ENCODE results near the gene CLASP1. TPM values are rescaled to one million over a fixed set of nuclear protein-coding genes. Genes with fewer than 3 reads are reported as not detected.
"Not testable (repeated sequence)": the region's sequence is repeated elsewhere in the genome, so short reads cannot be mapped to it uniquely, and the experiment has no call there.

The CLASP1 gene
- total and polyA plus RNA-seq, 3 donors from 2014 or later = 43.8 to 130 (median 103) TPM

DNA sequence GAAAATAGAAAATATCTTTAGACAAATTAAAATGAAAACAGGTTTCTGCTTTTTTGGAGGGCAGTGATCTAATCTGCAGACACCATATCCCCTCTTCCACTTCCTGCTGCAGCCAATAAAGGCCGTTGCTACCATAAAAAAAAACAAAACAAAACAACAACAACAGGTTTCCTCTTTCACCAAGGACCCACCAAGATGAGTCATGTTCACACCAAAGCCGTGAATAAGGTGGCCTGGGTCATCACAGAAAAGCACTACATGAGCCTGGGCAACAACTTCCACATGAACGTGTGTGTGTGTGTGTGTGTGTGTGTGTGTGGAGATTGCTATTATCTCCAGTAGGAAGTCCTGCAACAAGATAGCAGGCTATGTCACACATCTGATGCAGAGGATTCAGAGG, 339.5 kb downstream of the CLASP1 start:
- Histone ChIP-seq H3K9me3 (no peaks in the 10 kb centered on the region), H3K27ac (no peak overlapping the region), H3K27me3 (no peaks in the 10 kb centered on the region), H3K4me3 (no peak overlapping the region), H3K4me1 (no peaks in the 10 kb centered on the region), H3K36me3 (ENCODE audit: low read depth, missing control alignments) (no peaks in the 10 kb centered on the region)
- no peak for DNase-seq
- 26 to 50% methylated on average over 3 of the region's 3 CpGs for WGBS, 2 donors
- no peak for TF ChIP-seq POLR2A (IDR thresholded peaks at IDR 0.05)
- intact Hi-C loops (cut with DNase I; ENCODE audit: low total_unique reads) = no loop called here

DNA sequence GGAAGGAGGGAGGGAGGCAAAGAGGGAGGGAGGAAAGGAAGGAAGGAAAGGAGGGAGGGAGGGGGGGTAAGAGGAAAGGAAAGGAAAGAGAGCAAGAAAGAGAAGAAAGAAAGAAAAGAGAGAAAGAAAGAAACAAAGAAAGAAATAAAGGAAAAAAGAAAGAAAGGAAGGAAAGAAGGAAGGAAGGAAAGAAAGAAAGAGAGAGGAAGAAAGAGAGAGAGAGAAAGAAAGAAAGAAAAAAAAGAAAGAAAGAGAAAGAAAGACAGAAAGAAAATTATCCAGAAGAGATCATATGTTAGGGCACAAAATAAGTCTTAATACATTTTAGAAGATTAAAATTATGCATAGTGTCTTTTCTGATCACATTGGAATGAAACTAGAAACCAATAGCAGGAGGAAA, 339.9 kb downstream of the CLASP1 start:
- intact Hi-C loops (cut with DNase I; ENCODE audit: low total_unique reads) = no loop called here
- no peak for TF ChIP-seq POLR2A (IDR thresholded peaks at IDR 0.05)
- TF ChIP-seq, protein P1, sequence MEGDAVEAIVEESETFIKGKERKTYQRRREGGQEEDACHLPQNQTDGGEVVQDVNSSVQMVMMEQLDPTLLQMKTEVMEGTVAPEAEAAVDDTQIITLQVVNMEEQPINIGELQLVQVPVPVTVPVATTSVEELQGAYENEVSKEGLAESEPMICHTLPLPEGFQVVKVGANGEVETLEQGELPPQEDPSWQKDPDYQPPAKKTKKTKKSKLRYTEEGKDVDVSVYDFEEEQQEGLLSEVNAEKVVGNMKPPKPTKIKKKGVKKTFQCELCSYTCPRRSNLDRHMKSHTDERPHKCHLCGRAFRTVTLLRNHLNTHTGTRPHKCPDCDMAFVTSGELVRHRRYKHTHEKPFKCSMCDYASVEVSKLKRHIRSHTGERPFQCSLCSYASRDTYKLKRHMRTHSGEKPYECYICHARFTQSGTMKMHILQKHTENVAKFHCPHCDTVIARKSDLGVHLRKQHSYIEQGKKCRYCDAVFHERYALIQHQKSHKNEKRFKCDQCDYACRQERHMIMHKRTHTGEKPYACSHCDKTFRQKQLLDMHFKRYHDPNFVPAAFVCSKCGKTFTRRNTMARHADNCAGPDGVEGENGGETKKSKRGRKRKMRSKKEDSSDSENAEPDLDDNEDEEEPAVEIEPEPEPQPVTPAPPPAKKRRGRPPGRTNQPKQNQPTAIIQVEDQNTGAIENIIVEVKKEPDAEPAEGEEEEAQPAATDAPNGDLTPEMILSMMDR (IDR thresholded peaks at IDR 0.05) = no peak

DNA sequence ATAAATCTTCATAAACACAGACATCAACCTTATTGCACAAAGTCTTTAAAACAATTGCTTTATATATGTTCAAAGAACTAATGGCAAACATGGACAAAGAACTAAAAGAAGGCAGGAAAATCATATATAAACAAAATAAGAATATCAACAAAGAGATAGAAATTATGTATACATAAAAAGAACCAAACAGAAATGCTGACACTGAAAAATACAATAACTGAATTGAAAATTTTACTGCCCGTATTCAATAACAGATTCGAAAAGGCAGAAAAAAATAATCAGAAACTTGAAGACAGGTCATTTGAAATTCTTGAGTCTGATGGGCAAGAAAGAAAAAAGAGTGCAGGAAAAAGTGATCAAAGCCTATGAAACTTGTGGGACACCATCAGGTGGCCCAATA, 342.2 kb downstream of the CLASP1 start:
- Histone ChIP-seq H3K4me1 (no peaks in the 10 kb centered on the region), H3K9me3 (no peaks in the 10 kb centered on the region), H3K27me3 (no peaks in the 10 kb centered on the region), H3K4me3 (no peak overlapping the region), H3K36me3 (ENCODE audit: low read depth, missing control alignments) (no peaks in the 10 kb centered on the region), H3K27ac (no peak overlapping the region)
- no peak for TF ChIP-seq POLR2A (IDR thresholded peaks at IDR 0.05)
- TF ChIP-seq, protein P1 (IDR thresholded peaks at IDR 0.05) = no peak
- intact Hi-C loops (cut with DNase I; ENCODE audit: low total_unique reads) = no loop called here
- DNase-seq = no peak
- 86 to 97% methylated on average over 2 of the region's 2 CpGs for WGBS, 2 donors

More for the DNA sequence above, 339.9 kb downstream of the CLASP1 start:
- no peaks in the 10 kb centered on the region for H3K9me3 ChIP-seq
- no peaks in the 10 kb centered on the region for H3K36me3 ChIP-seq (ENCODE audit: low read depth, missing control alignments)
- H3K4me3 ChIP-seq = no peak overlapping the region
- no peak overlapping the region for H3K27ac ChIP-seq
- H3K4me1 ChIP-seq = no peaks in the 10 kb centered on the region
- H3K27me3 ChIP-seq = no peaks in the 10 kb centered on the region
- DNase-seq = no peak

DNA sequence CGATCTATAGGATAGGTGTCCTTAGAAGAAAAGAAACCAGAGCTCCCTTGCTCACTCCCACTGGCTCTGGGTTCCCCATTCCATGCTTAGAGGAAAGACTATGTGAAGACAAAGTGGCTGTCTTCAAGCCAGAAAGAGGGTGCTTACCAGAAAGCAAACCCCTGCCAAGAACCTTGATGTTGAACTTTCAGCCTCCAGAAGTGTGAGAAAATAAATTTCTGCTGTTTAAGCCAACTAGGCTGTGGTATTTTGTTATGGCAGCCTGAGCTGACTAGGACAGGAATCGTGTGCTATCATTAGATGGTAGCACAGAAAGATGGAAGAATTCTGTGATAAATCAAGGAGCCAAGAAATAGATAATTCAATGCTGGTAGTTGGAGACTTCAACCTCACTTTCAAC, 344.3 kb downstream of the CLASP1 start:
- 75 to 93% methylated on average over 2 of the region's 2 CpGs for WGBS, 2 donors
- no peak overlapping the region for H3K27ac ChIP-seq
- H3K4me1 ChIP-seq = no peaks in the 10 kb centered on the region
- no peak overlapping the region for H3K4me3 ChIP-seq
- no peaks in the 10 kb centered on the region for H3K27me3 ChIP-seq
- intact Hi-C loops (cut with DNase I; ENCODE audit: low total_unique reads) = no loop called here
- no peak for DNase-seq
- no peaks in the 10 kb centered on the region for H3K9me3 ChIP-seq
- TF ChIP-seq, protein P1 (IDR thresholded peaks at IDR 0.05) = no peak
- no peak for TF ChIP-seq POLR2A (IDR thresholded peaks at IDR 0.05)
- no peaks in the 10 kb centered on the region for H3K36me3 ChIP-seq (ENCODE audit: low read depth, missing control alignments)

DNA sequence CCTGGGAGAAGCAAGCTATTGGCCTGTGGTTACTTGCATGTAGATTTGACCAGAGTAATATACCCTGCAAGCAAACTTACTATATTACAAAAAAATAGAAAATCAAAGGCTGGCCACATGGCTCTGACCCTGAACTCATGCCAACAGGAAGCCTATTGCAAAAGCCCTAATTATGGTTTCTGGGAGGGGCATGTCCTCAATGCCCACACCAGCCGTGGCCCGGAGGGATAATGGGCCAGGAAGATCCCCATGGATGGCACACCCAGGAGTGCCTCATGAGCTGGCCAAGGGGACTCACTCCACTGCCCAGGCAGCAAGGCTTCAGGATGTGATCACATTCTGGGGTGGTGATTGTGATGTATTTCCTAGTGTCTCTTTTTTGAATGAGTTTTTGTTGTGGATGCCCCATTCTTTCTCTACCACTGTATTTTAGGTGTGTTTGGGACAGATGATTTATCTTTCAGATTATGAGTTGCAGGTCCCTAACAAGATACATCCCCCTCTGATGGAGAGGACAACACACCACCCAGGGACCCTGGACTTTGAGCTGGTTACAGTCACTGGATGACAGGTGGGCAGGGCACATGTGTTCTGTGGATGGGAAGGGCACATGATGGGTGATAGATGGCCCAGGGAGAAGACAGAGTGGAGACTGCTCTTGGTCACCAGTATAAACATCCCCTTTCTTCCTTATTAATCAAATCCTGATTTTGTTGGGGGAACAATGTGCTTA, 345.6 kb downstream of the CLASP1 start:
- intact Hi-C loops (cut with DNase I; ENCODE audit: low total_unique reads) = no loop called here
- TF ChIP-seq, protein P1 (IDR thresholded peaks at IDR 0.05) = no peak
- no peak for TF ChIP-seq POLR2A (IDR thresholded peaks at IDR 0.05)
- no peak overlapping the region for H3K27ac ChIP-seq
- no peaks in the 10 kb centered on the region for H3K36me3 ChIP-seq (ENCODE audit: low read depth, missing control alignments)
- DNase-seq = no peak
- H3K9me3 ChIP-seq = no peaks in the 10 kb centered on the region
- no peak overlapping the region for H3K4me3 ChIP-seq
- no peaks in the 10 kb centered on the region for H3K4me1 ChIP-seq
- H3K27me3 ChIP-seq = no peaks in the 10 kb centered on the region
- WGBS, 2 donors = 34 to 60% methylated on average over 1 to 2 of the region's 2 CpGs

DNA sequence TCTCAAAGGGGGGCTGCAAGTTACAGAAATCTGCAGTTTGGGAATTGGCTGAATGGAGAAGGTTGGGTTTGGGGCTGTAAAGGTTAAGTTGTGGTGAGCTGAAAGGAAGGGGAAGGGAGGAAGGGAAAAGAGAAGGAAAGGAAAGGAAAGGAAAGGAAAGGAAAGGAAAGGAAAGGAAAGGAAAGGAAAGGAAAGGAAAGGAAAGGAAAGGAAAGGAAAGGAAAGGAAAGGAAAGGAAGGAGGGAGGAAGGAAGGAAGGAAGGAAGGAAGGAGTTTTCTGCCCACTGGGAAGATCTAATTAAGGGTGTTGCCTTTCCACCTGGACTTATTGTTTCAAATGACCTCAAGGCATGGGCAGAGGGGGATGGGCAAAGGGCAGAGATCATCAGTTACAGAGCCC, 348.1 kb downstream of the CLASP1 start:
- H3K27me3 ChIP-seq; H3K27ac ChIP-seq; H3K4me3 ChIP-seq; H3K36me3 ChIP-seq (ENCODE audit: low read depth, missing control alignments); intact Hi-C loops (cut with DNase I; ENCODE audit: low total_unique reads); H3K4me1 ChIP-seq; H3K9me3 ChIP-seq; DNase-seq: not testable (repeated sequence)
